Left ventricle myocardium inferior (tissue), 1 donor: ENCODE results near the gene ALOX12. TPM values are rescaled to one million over a fixed set of nuclear protein-coding genes. Genes with fewer than 3 reads are reported as not detected.

Source experiments
- DNase-seq: peaks from one replicate; pipeline ENCODE4 v3.0.0-alpha.2; 2020
- H3K27ac ChIP-seq: fragments of 200-600 bp; replicated peaks from 2 replicates; pipeline ENCODE4 v1.8.0; 2021
- H3K27me3 ChIP-seq: fragments of 200-600 bp; 2 replicates; pipeline ENCODE4 v1.8.0; 2021; ENCODE audit warnings: low read depth
- H3K36me3 ChIP-seq: fragments of 200-600 bp; 2 replicates; pipeline ENCODE4 v1.8.0; 2021
- H3K4me1 ChIP-seq: fragments of 200-600 bp; 2 replicates; pipeline ENCODE4 v1.8.0; 2021
- H3K4me3 ChIP-seq: fragments of 200-600 bp; 2 replicates; pipeline ENCODE4 v1.8.0; 2021; ENCODE audit warnings: mild to moderate bottlenecking, moderate library complexity
- H3K9me3 ChIP-seq: fragments of 200-600 bp; replicated peaks from 2 replicates; pipeline ENCODE4 v1.8.0; 2021
- CTCF ChIP-seq: fragments of 200-600 bp; IDR thresholded peaks from 2 replicates; pipeline ENCODE4 v1.8.0; 2021; ENCODE audit warnings: antibody characterized with exemption, mild to moderate bottlenecking, borderline replicate concordance
- intact Hi-C: fragments of 100-400 bp; cut with micrococcal nuclease; formaldehyde crosslinking; loops from one replicate; pipeline ENCODE4 v1.11.0; 2022
- total RNA-seq: library from RNA; stranded (reverse); fragmentation: NEBNext Ultra II Directional; extraction: Animal tissue kit (Norgen Biotek cat#: 25700); gene quantifications from one replicate; pipeline ENCODE4 v1.2.1, GENCODE V29; 2021
- donor health status: DM: no; HTN: yes; CAD: no; lungs with severe emphysema.

ALOX12 gene
- total RNA-seq, 1 donor from 2014 or later: not detected

DNA sequence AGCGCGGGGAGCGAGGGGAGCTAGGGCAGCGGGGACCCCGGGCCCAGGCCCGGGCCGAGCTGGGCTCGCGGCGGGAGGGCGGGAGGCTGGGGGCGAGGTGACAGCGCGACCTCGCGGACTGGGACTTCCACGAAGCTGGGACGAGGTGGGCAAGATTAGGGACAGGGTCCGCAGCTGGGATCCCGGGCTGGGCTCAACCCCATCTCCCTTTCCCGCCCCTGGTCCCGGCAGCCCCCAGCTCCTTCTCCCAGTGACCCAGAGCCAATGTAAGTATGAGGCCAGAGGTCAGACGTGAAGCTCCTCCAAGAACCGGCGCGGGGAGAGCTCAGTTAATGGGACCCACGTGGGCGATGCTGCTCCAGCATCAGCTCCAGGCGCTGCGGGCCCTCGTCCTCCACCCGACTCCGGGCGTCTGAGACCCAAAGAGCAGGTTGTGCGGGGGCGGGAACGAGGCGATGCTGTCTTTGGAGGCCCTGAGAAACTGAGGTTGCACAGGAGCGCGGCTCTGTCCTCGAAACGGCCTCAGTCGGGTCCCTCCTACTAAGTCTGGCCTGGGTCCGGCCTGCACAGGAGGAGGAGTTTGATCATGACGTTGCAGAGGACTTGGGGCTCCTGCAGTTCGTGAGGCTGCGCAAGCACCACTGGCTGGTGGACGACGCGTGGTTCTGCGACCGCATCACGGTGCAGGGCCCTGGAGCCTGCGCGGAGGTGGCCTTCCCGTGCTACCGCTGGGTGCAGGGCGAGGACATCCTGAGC is 585 bp downstream of the ALOX12 start:
- no peak for TF ChIP-seq CTCF
- intact Hi-C loops: no loop called here

DNA sequence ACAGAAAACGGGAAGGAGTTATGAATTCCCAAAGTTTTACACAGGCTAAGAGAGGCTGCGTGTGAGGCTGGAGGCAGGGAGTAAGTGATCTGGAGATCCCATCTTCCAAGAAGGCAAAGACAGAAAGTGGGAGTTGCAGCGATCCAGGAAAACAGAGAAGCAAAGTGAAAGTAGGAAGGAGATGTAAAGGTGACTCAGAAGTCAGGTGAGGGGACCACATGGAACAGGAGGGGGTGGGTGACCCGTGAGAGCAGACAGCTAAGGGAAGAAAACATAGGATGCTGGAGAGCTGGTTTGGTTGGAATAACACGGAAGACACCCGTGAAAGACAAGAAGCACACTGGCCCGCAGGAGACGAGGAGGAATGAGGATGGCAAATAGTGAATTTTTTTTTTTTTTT is 1.3 kb downstream of the ALOX12 start:
- TF ChIP-seq CTCF: no peak
- peaks cover 41% of the 10 kb centered on the region for H3K36me3 ChIP-seq
- intact Hi-C loops: no loop called here
- no peak for DNase-seq
- H3K9me3 ChIP-seq: no peaks in the 10 kb centered on the region
- no peak overlapping the region for H3K4me3 ChIP-seq
- H3K27ac ChIP-seq: no peak overlapping the region
- peaks cover 19% of the 10 kb centered on the region for H3K4me1 ChIP-seq
- H3K27me3 ChIP-seq: no peaks in the 10 kb centered on the region

More for the DNA sequence above, 585 bp downstream of the ALOX12 start:
- peak overlapping the region; percentile 56 for H3K4me3 ChIP-seq
- H3K36me3 ChIP-seq: peaks cover 34% of the 10 kb centered on the region
- peaks cover 19% of the 10 kb centered on the region for H3K4me1 ChIP-seq
- no peaks in the 10 kb centered on the region for H3K9me3 ChIP-seq
- no peaks in the 10 kb centered on the region for H3K27me3 ChIP-seq
- H3K27ac ChIP-seq: no peak overlapping the region
- no peak for DNase-seq

GRCh38 chr17:6998855-6999508 is 3.1 kb downstream of the ALOX12 start:
- peaks cover 13% of the 10 kb centered on the region for H3K4me1 ChIP-seq
- DNase-seq: no peak
- H3K27ac ChIP-seq: no peak overlapping the region
- peaks cover 56% of the 10 kb centered on the region for H3K36me3 ChIP-seq
- TF ChIP-seq CTCF: no peak
- intact Hi-C loops: no loop called here
- no peaks in the 10 kb centered on the region for H3K27me3 ChIP-seq
- no peak overlapping the region for H3K4me3 ChIP-seq
- H3K9me3 ChIP-seq: no peaks in the 10 kb centered on the region

DNA sequence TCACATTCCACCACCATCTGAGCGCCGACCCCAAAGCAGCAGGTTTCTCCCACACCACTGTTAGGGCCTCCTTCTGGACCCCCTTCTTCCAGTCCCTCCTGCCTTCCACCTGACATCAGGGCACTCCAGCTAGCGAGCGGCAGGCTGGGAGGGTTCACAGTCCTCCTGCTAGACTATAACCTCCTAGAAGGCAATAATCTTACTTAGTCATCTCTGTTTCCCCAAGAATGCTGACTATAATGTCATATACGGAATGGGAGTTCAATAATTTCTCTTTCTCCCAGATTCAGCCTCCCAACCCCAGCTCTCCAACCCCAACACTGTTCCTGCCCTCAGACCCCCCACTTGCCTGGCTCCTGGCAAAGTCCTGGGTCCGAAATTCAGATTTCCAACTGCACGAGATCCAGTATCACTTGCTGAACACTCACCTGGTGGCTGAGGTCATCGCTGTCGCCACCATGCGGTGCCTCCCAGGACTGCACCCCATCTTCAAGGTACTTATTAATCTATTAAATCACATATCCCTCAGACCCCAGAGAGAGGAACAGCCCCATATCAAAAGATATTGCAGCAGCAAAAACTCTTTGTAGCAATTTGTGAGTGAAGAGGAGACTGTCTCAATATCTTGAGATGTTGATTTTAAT is 5.6 kb downstream of the ALOX12 start:
- TF ChIP-seq CTCF: peak; percentile 56
- DNase-seq: no peak
- Histone ChIP-seq H3K9me3 (no peaks in the 10 kb centered on the region), H3K27me3 (no peaks in the 10 kb centered on the region), H3K36me3 (peaks cover 56% of the 10 kb centered on the region), H3K27ac (no peak overlapping the region), H3K4me3 (no peak overlapping the region), H3K4me1 (peaks cover under 1% of the 10 kb centered on the region)
- intact Hi-C loops: loop anchor here (5.0 kb wide), 1 partner anchor 89 kb away; no protein-coding TSS in a partner anchor

- Histone ChIP-seq H3K36me3 (peaks cover 56% of the 10 kb centered on the region), H3K27ac (no peak overlapping the region), H3K27me3 (no peaks in the 10 kb centered on the region), H3K4me1 (no peaks in the 10 kb centered on the region), H3K4me3 (no peak overlapping the region), H3K9me3 (no peaks in the 10 kb centered on the region)
- no peak for DNase-seq
- TF ChIP-seq CTCF: no peak
- intact Hi-C loops: loop anchor here (5.0 kb wide), 1 partner anchor 90 kb away; no protein-coding TSS in a partner anchor
Observed at GRCh38 chr17:7002288-7003047, 6.6 kb downstream of the ALOX12 start.
